ENCODE data around the gene COL4A1.

The COL4A1 gene

GRCh38 chr13:110329798-110330461 is 23.0 kb upstream of the COL4A1 start:
- Histone ChIP-seq H3K79me2 (ENCODE audit: low read length) (no peaks in the 10 kb centered on the region), H3K9ac (ENCODE audit: low read length) (no peak overlapping the region), H2AFZ (ENCODE audit: low read length) (no peak overlapping the region), H4K20me1 (ENCODE audit: insufficient read depth, low read length) (no peaks in the 10 kb centered on the region), H3F3A (ENCODE audit: insufficient read depth, low read length) (no peaks in the 10 kb centered on the region), H3K9me3 (replicated peaks; ENCODE audit: insufficient read depth, low read length) (no peaks in the 10 kb centered on the region), H3K27ac (ENCODE audit: low read length) (no peak overlapping the region), H3K4me1 (ENCODE audit: low read length) (no peaks in the 10 kb centered on the region), H3K27me3 (replicated peaks; ENCODE audit: insufficient read depth, low read length) (no peaks in the 10 kb centered on the region), H3K9me2 (replicated peaks; ENCODE audit: insufficient read depth, low read length) (no peaks in the 10 kb centered on the region), H3K4me3 (ENCODE audit: low read length) (no peak overlapping the region), H3K36me3 (replicated peaks; ENCODE audit: insufficient read depth, low read length) (no peaks in the 10 kb centered on the region), H3K4me2 (ENCODE audit: low read depth, low read length) (no peak overlapping the region)
- DNase-seq: no peak
- TF ChIP-seq EZH2phosphoT487 (IDR thresholded peaks at IDR 0.05; ENCODE audit: low read length) (no peak), CTCF (IDR thresholded peaks at IDR 0.05; ENCODE audit: low read length) (no peak), EZH2 (optimal IDR thresholded peaks at IDR 0.05; ENCODE audit: low read depth, low read length) (no peak)

- Histone ChIP-seq H3K9ac (ENCODE audit: low read length) (no peak overlapping the region), H3F3A (ENCODE audit: insufficient read depth, low read length) (no peaks in the 10 kb centered on the region), H3K9me2 (replicated peaks; ENCODE audit: insufficient read depth, low read length) (no peaks in the 10 kb centered on the region), H3K4me3 (ENCODE audit: low read length) (no peak overlapping the region), H4K20me1 (ENCODE audit: insufficient read depth, low read length) (no peaks in the 10 kb centered on the region), H3K27ac (ENCODE audit: low read length) (no peak overlapping the region), H3K36me3 (replicated peaks; ENCODE audit: insufficient read depth, low read length) (no peaks in the 10 kb centered on the region), H2AFZ (ENCODE audit: low read length) (no peak overlapping the region), H3K4me1 (ENCODE audit: low read length) (no peaks in the 10 kb centered on the region), H3K9me3 (replicated peaks; ENCODE audit: insufficient read depth, low read length) (no peaks in the 10 kb centered on the region), H3K27me3 (replicated peaks; ENCODE audit: insufficient read depth, low read length) (no peaks in the 10 kb centered on the region), H3K79me2 (ENCODE audit: low read length) (no peaks in the 10 kb centered on the region), H3K4me2 (ENCODE audit: low read depth, low read length) (no peak overlapping the region)
- no peak for TF ChIP-seq EZH2phosphoT487 (IDR thresholded peaks at IDR 0.05; ENCODE audit: low read length)
- TF ChIP-seq CTCF (IDR thresholded peaks at IDR 0.05; ENCODE audit: low read length): no peak
- no peak for TF ChIP-seq EZH2 (optimal IDR thresholded peaks at IDR 0.05; ENCODE audit: low read depth, low read length)
- no peak for DNase-seq
These were observed 22.3 kb upstream of the COL4A1 start for GRCh38 chr13:110329258-110329657.

GRCh38 chr13:110328573-110328972 is 21.6 kb upstream of the COL4A1 start:
- H3K27me3 ChIP-seq (replicated peaks; ENCODE audit: insufficient read depth, low read length): no peaks in the 10 kb centered on the region
- no peak overlapping the region for H3K4me3 ChIP-seq (ENCODE audit: low read length)
- H3K79me2 ChIP-seq (ENCODE audit: low read length): no peaks in the 10 kb centered on the region
- H3K4me2 ChIP-seq (ENCODE audit: low read depth, low read length): no peak overlapping the region
- DNase-seq: no peak
- no peak overlapping the region for H3K9ac ChIP-seq (ENCODE audit: low read length)
- no peaks in the 10 kb centered on the region for H3F3A ChIP-seq (ENCODE audit: insufficient read depth, low read length)
- H3K9me3 ChIP-seq (replicated peaks; ENCODE audit: insufficient read depth, low read length): no peaks in the 10 kb centered on the region
- H3K4me1 ChIP-seq (ENCODE audit: low read length): no peaks in the 10 kb centered on the region
- no peaks in the 10 kb centered on the region for H3K9me2 ChIP-seq (replicated peaks; ENCODE audit: insufficient read depth, low read length)
- H4K20me1 ChIP-seq (ENCODE audit: insufficient read depth, low read length): no peaks in the 10 kb centered on the region
- no peaks in the 10 kb centered on the region for H3K36me3 ChIP-seq (replicated peaks; ENCODE audit: insufficient read depth, low read length)
- TF ChIP-seq EZH2 (optimal IDR thresholded peaks at IDR 0.05; ENCODE audit: low read depth, low read length): no peak
- TF ChIP-seq EZH2phosphoT487 (IDR thresholded peaks at IDR 0.05; ENCODE audit: low read length): no peak
- no peak for TF ChIP-seq CTCF (IDR thresholded peaks at IDR 0.05; ENCODE audit: low read length)
- no peak overlapping the region for H3K27ac ChIP-seq (ENCODE audit: low read length)
- no peak overlapping the region for H2AFZ ChIP-seq (ENCODE audit: low read length)

Data from MM.1S (cell line).